Stimulated activated CD8-positive, alpha-beta memory T cell treated with anti-CD3 and anti-CD28 coated beads, Interleukin-15, amount 100 ng/mL, for 1 hour (primary cell): Measurements from ENCODE around the gene PITPNM1.
A peak's percentile ranks its signal among the peaks of the same experiment; 100 is the strongest.
"Not testable (repeated sequence)": the region's sequence is repeated elsewhere in the genome, so short reads cannot be mapped to it uniquely, and the experiment has no call there.

ENCODE experiments used
- DNase-seq: peaks from one replicate; pipeline ENCODE4 v3.0.0-alpha.2; 2020; ENCODE audit warnings: low read depth

Gene PITPNM1

GRCh38 chr11:67504950-67505581 is at the start of gene PITPNM1:
PITPNM1 (minus strand) TSS chr11:67505363; CDS start chr11:67504180, 1,183 bp downstream.
- peak; percentile 47 for DNase-seq

GRCh38 chr11:67551697-67552096 is 46.5 kb upstream of the PITPNM1 start:
- DNase-seq = not testable (repeated sequence)

GRCh38 chr11:67551127-67551526 is 46.0 kb upstream of the PITPNM1 start:
- DNase-seq = no peak

- DNase-seq = no peak
Observed at GRCh38 chr11:67548555-67549110, 43.5 kb upstream of the PITPNM1 start.

GRCh38 chr11:67548112-67548511 is 42.9 kb upstream of the PITPNM1 start:
- not testable (repeated sequence) for DNase-seq

GRCh38 chr11:67545280-67545679 is 40.1 kb upstream of the PITPNM1 start:
- no peak for DNase-seq

GRCh38 chr11:67544616-67545242 is 39.6 kb upstream of the PITPNM1 start:
- no peak for DNase-seq

- DNase-seq = no peak
Observed at GRCh38 chr11:67543585-67543984, 38.4 kb upstream of the PITPNM1 start.

- DNase-seq = no peak
Observed at GRCh38 chr11:67542971-67543370, 37.8 kb upstream of the PITPNM1 start.

- DNase-seq = no peak
Observed at GRCh38 chr11:67542169-67542568, 37.0 kb upstream of the PITPNM1 start.

- no peak for DNase-seq
Observed at GRCh38 chr11:67541198-67541597, 36.0 kb upstream of the PITPNM1 start.

- DNase-seq = no peak
Observed at GRCh38 chr11:67539550-67539949, 34.4 kb upstream of the PITPNM1 start.

- DNase-seq = no peak
Observed at GRCh38 chr11:67538823-67539505, 33.8 kb upstream of the PITPNM1 start.

GRCh38 chr11:67538306-67538705 is 33.1 kb upstream of the PITPNM1 start:
- no peak for DNase-seq

GRCh38 chr11:67535561-67535960 is 30.4 kb upstream of the PITPNM1 start:
- DNase-seq = no peak

- no peak for DNase-seq
Observed at GRCh38 chr11:67534070-67534679, 29.0 kb upstream of the PITPNM1 start.

- no peak for DNase-seq
Observed at GRCh38 chr11:67532889-67533288, 27.7 kb upstream of the PITPNM1 start.

GRCh38 chr11:67530282-67530592 is 25.1 kb upstream of the PITPNM1 start:
- no peak for DNase-seq

GRCh38 chr11:67528376-67528775 is 23.2 kb upstream of the PITPNM1 start:
- DNase-seq = no peak

GRCh38 chr11:67525275-67525976 is 20.3 kb upstream of the PITPNM1 start:
- no peak for DNase-seq

- no peak for DNase-seq
Observed at GRCh38 chr11:67524480-67524808, 19.3 kb upstream of the PITPNM1 start.
